ENCODE data around the gene NANOS2.
"Not testable (repeated sequence)": the region's sequence is repeated elsewhere in the genome, so short reads cannot be mapped to it uniquely, and the experiment has no call there.

The NANOS2 gene

GRCh38 chr19:45872095-45872919 lies 42.3 kb downstream of the NANOS2 start:
- TF ChIP-seq, protein P1, sequence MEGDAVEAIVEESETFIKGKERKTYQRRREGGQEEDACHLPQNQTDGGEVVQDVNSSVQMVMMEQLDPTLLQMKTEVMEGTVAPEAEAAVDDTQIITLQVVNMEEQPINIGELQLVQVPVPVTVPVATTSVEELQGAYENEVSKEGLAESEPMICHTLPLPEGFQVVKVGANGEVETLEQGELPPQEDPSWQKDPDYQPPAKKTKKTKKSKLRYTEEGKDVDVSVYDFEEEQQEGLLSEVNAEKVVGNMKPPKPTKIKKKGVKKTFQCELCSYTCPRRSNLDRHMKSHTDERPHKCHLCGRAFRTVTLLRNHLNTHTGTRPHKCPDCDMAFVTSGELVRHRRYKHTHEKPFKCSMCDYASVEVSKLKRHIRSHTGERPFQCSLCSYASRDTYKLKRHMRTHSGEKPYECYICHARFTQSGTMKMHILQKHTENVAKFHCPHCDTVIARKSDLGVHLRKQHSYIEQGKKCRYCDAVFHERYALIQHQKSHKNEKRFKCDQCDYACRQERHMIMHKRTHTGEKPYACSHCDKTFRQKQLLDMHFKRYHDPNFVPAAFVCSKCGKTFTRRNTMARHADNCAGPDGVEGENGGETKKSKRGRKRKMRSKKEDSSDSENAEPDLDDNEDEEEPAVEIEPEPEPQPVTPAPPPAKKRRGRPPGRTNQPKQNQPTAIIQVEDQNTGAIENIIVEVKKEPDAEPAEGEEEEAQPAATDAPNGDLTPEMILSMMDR (conservative IDR thresholded peaks at IDR 0.05) = no peak
- TF ChIP-seq ZFX (IDR thresholded peaks at IDR 0.05) = no peak
- H3K27ac ChIP-seq = no peak overlapping the region

GRCh38 chr19:45870798-45871197 lies 43.8 kb downstream of the NANOS2 start:
- no peak for TF ChIP-seq ZFX (IDR thresholded peaks at IDR 0.05)
- TF ChIP-seq, protein P1 (conservative IDR thresholded peaks at IDR 0.05) = no peak
- H3K27ac ChIP-seq = no peak overlapping the region

GRCh38 chr19:45867241-45867640 lies 47.3 kb downstream of the NANOS2 start:
- not testable (repeated sequence) for H3K27ac ChIP-seq

- no peak overlapping the region for H3K27ac ChIP-seq
- TF ChIP-seq, protein P1 (conservative IDR thresholded peaks at IDR 0.05) = no peak
- no peak for TF ChIP-seq ZFX (IDR thresholded peaks at IDR 0.05)
Observed at GRCh38 chr19:45866400-45867176, 48.0 kb downstream of the NANOS2 start.

DNA sequence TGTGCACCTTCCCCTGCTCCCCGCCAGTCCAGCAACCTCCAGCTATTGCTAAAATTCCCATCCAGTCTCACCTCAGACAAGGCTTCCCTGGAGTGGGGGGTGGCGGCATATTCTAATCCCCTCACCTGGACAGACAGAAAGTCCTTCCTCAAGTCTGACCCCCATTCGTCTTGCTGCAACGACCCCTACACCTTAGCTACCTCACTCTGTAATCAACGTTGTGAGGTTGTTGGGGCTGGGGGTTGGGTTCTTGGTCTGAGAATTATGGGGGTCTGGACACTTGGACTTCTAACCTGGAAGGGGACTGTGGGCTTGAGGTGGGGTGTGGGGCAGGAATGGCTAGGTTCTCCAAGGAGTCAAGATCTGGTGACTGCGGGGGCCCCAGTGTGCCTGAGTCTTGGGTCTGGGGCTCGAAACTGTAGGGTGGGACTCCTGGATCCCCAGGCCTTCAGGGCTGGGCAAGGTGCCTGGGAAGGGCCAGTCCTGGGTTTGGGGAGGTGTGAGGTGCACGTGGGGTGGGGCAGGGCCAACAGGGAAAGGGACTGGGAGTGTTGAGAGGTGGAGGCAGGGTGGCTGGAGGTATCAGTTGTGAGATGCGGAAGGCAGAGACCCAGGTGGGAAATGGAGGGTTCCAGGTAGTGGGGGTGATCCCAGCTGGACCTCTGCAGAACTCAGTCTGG lies 49.2 kb downstream of the NANOS2 start:
- no peak overlapping the region for H3K27ac ChIP-seq
- TF ChIP-seq, protein P1 (conservative IDR thresholded peaks at IDR 0.05) = no peak
- no peak for TF ChIP-seq ZFX (IDR thresholded peaks at IDR 0.05)

DNA sequence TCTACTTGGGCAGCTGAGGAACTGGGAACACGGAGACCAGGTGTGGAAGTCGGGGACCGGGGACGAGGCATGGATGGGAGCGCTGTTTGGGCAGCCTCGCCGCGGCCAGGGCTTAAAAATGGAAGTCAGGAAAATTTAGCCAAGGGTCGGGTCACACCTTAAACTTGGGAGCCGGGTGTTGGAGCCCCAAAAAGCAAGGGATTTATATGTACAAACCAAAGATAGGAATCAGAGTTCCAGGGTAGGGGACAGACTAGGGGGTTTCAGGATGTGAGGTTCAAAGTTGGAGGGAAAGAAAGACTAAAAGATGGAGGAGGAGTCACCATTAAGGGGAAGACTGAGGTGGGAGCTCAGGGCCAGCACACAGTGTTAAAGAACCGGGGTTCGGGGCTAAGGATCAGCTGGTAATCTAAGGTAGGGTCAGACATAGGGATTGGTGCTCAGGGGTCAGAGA lies 49.9 kb downstream of the NANOS2 start:
- TF ChIP-seq, protein P1 (conservative IDR thresholded peaks at IDR 0.05) = no peak
- no peak for TF ChIP-seq ZFX (IDR thresholded peaks at IDR 0.05)

DNA sequence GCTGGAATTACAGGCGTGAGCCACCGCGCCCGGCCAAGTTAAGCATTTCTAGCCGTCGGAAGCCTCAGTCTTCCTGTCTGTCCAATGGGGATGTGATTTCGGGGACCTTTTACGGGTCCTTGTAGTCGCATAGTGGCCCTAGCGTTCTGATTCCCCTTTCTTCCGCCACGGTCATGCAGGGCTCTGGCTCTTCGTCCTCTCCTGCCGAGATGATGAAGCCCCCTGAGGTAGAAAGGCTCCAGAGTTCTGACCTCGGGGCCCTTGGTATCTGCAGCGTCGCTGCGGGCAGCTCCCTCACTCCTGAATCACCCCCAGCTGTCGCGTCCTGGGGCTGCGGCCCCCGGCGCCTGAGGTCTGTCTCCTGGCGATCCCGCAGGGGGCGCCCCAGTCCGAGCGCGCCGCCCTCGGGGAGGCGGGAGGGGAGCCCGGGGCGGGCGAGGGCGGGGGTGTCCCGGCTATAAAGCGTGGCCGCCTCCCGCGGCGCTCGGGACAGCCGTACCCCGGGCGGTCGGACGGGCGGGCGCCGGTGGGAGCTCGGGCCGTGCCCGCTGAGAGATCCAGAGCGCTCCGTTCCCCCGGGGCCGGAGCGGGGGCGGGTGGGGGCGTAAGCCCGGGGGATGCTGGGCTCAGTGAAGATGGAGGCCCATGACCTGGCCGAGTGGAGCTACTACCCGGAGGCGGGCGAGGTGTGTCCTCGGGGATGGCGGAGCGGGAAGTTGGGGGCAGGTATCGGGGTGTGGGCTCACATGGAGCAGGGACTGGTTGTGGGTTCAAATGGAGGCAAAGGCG lies 50.5 kb downstream of the NANOS2 start, which contains the start of gene FOXA3:
TSS of gene FOXA3 (plus strand) at position 487 of the 789 bp plus-strand sequence. CDS start at position 618, 131 bp downstream.
- H3K27ac ChIP-seq = peak within 1 kb of the TSS; percentile 94; the same call in 1 of the 2 replicates

More for the DNA sequence above, 49.9 kb downstream of the NANOS2 start:
- H3K27ac ChIP-seq = no peak overlapping the region

More for the DNA sequence above, 50.5 kb downstream of the NANOS2 start, which contains the start of gene FOXA3:
- TF ChIP-seq ZFX (IDR thresholded peaks at IDR 0.05) = no peak
- TF ChIP-seq, protein P1 (conservative IDR thresholded peaks at IDR 0.05) = no peak; the same call in 1 of the 2 replicates

Measured in C4-2B (cell line).